Ascending aorta (tissue), 2 donors: Measurements from ENCODE around the gene NKPD1. TPM values are rescaled to one million over a fixed set of nuclear protein-coding genes. Genes with fewer than 3 reads are reported as not detected.

Experiments
- DNase-seq, 2 donors: peaks; one replicate each; pipeline ENCODE4 v3.0.0-alpha.2; 2019; ENCODE audit warnings: low spot score in 2 of 2
- H3K27ac ChIP-seq, 2 donors: fragments of 200-600 bp; sonication (generic); one replicate each; pipeline ENCODE4 v1.5.1; 2016 to 2017; ENCODE audit warnings: mild to moderate bottlenecking in 1 of 2
- H3K27me3 ChIP-seq: fragments of 200-600 bp; sonication (generic); one replicate; pipeline ENCODE4 v1.5.1; 2017
- H3K36me3 ChIP-seq, 2 donors: fragments of 200-600 bp; sonication (generic); one replicate each; pipeline ENCODE4 v1.5.1; 2016
- H3K4me1 ChIP-seq, 2 donors: fragments of 200-600 bp; sonication (generic); one replicate each; pipeline ENCODE4 v1.5.1; 2016 to 2017; ENCODE audit warnings: mild to moderate bottlenecking in 1 of 2
- H3K4me3 ChIP-seq, 2 donors: fragments of 200-600 bp; sonication (generic); one replicate each; pipeline ENCODE4 v1.5.1; 2016 to 2017; ENCODE audit warnings: mild to moderate bottlenecking in 1 of 2
- H3K9me3 ChIP-seq, 2 donors: fragments of 200-600 bp; sonication (generic); one replicate each; pipeline ENCODE4 v1.5.1; 2016
- intact Hi-C: fragments of 100-400 bp; cut with DNase I; formaldehyde crosslinking; loops from one replicate; pipeline ENCODE4 v1.15.1; 2023
- total RNA-seq: library from RNA; depleted of rRNA; stranded (reverse); fragments of >200 nt; gene quantifications from one replicate; pipeline ENCODE4 v1.1.0, GENCODE V29; 2016
- TF ChIP-seq, protein P1 (sequence below), 3 experiments: fragments of 200-600 bp in 2 of 3; fragments of 450-650 bp in 1 of 3; sonication (generic) in 2 of 3; IDR thresholded peaks; one replicate each; pipeline ENCODE4 v1.5.1; 2016 to 2019; ENCODE audit warnings: antibody characterized with exemption in 3 of 3, mild to moderate bottlenecking in 1 of 3, moderate library complexity in 1 of 3

NKPD1 gene
- total RNA-seq, 1 donor from 2014 or later, result not detected

GRCh38 chr19:45161738-45162607, 1.2 kb upstream of the NKPD1 start:
- no peaks in the 10 kb centered on the region for H3K4me1 ChIP-seq
- H3K27me3 ChIP-seq, result peaks cover 10% of the 10 kb centered on the region
- TF ChIP-seq, protein P1, sequence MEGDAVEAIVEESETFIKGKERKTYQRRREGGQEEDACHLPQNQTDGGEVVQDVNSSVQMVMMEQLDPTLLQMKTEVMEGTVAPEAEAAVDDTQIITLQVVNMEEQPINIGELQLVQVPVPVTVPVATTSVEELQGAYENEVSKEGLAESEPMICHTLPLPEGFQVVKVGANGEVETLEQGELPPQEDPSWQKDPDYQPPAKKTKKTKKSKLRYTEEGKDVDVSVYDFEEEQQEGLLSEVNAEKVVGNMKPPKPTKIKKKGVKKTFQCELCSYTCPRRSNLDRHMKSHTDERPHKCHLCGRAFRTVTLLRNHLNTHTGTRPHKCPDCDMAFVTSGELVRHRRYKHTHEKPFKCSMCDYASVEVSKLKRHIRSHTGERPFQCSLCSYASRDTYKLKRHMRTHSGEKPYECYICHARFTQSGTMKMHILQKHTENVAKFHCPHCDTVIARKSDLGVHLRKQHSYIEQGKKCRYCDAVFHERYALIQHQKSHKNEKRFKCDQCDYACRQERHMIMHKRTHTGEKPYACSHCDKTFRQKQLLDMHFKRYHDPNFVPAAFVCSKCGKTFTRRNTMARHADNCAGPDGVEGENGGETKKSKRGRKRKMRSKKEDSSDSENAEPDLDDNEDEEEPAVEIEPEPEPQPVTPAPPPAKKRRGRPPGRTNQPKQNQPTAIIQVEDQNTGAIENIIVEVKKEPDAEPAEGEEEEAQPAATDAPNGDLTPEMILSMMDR (IDR thresholded peaks at IDR 0.05), result peak in 1 of 3 experiments; percentile 50
- no peak overlapping the region for H3K27ac ChIP-seq
- intact Hi-C loops, result loop anchor here (5.0 kb wide), 1 partner anchor 90 kb away; the partner anchor contains the start of gene MARK4
- no peak for DNase-seq
- no peaks in the 10 kb centered on the region for H3K9me3 ChIP-seq
- H3K4me3 ChIP-seq, result no peak overlapping the region
- no peaks in the 10 kb centered on the region for H3K36me3 ChIP-seq

GRCh38 chr19:45159971-45160324, 834 bp downstream of the NKPD1 start:
- Histone ChIP-seq H3K27me3 (peaks cover 10% of the 10 kb centered on the region), H3K9me3 (no peaks in the 10 kb centered on the region), H3K27ac (no peak overlapping the region), H3K4me1 (no peaks in the 10 kb centered on the region), H3K36me3 (no peaks in the 10 kb centered on the region), H3K4me3 (no peak overlapping the region)
- no peak for DNase-seq
- intact Hi-C loops, result loop anchor here (5.0 kb wide), 1 partner anchor 92 kb away; the partner anchor contains the start of gene MARK4
- TF ChIP-seq, protein P1 (IDR thresholded peaks at IDR 0.05), result no peak

DNA sequence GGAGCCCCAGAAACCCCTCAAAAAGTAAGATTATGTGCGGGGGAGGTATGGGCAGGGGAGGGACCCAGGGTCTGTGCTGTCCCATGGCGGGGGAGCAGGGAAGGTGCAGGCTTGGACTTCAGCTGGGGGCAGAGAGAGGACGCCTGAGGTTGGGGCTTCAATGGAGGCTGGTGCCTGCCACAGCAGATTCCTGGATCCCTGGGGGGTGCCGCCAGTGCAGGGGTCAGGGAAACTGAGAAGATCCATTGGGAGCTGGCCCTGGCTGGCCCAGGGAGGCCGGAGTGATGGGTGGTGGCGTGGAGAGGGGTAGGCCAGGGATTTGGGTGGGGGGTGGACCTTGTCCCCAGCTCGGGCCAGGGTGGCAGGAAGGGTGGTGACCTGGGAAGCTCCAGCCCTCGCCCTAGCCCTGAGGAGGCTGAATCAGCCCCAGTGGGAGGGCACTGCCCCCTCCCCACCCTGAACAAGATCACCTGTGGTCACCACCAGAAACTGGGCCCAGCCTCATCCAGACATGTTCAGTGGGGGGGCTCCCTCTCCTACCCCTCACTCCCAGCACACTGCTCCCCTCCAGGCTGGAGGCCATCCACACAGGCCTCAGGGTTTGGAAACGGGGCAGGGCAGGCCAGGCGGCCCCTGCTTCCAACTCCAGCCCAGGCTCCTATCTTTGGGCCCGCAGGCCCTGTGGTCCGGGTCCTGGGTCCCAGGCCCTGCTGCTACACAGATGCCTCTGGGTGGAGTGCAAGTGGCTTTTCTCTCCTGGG, 1.4 kb downstream of the NKPD1 start:
- no peak overlapping the region for H3K4me3 ChIP-seq
- peaks cover 10% of the 10 kb centered on the region for H3K27me3 ChIP-seq
- TF ChIP-seq, protein P1 (IDR thresholded peaks at IDR 0.05), result no peak
- DNase-seq, result no peak
- intact Hi-C loops, result no loop called here
- H3K36me3 ChIP-seq, result no peaks in the 10 kb centered on the region
- H3K4me1 ChIP-seq, result no peaks in the 10 kb centered on the region
- no peaks in the 10 kb centered on the region for H3K9me3 ChIP-seq
- H3K27ac ChIP-seq, result no peak overlapping the region

DNA sequence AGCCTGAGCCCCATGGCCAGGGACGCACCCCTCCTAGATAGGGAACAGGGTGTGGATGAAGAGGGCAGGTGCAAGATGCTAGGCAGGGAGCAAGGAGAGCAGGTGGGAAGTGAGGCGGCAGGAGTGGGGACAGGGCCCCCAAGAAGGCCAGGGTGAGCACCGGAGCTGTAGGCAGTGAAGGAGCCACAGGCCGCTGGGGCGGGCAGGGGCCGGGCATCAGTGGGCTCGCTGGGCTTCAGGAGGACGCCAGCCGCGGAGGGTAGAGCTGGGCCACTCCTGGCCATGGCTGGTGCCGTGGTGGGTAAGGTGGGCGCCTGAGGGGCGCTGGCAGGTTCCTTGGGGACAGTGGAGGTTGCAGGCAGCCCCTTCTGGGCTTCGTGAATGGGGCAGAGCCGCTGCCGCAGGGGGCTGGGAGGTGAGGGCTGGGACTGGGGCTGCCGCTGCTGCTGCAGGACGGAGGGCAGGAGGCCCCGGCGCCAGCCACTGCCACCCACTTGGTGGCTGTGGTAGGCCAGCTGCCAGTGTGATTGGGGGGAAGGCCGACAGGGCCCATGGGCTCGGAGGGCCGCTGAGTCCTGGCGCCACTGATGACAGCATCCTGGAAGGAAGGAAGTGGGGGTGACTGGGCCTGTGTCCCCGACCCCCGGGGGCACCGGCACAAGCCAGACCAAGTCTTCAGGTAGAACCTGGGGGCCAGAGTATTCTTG, 2.1 kb downstream of the NKPD1 start:
- no peak overlapping the region for H3K27ac ChIP-seq
- no peaks in the 10 kb centered on the region for H3K9me3 ChIP-seq
- intact Hi-C loops, result no loop called here
- peaks cover 12% of the 10 kb centered on the region for H3K27me3 ChIP-seq
- H3K4me3 ChIP-seq, result no peak overlapping the region
- no peak for DNase-seq
- TF ChIP-seq, protein P1 (IDR thresholded peaks at IDR 0.05), result no peak
- peaks cover 2 to 3% of the 10 kb centered on the region in 2 donors for H3K4me1 ChIP-seq
- no peaks in the 10 kb centered on the region for H3K36me3 ChIP-seq

DNA sequence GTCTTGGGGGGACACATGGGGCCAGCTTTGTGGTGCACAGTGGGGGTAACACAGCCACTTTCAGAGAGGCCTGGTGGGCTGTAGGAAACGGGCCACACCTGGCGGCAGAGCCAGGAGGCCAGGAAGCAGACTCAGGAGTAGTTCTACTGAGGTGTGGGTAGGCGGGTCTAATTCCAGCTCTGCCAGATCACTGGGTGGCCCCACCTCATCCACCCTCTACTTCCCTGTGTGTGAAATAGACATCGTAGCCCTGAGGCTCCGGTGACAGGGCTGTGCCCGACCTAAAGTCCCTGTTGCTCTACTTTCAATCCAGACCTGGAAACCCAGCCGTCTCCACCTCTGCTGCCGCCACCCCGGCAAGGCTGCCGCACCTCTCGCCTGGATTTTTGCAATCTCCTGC, 4.0 kb downstream of the NKPD1 start:
- peaks cover 13% of the 10 kb centered on the region for H3K27me3 ChIP-seq
- no peaks in the 10 kb centered on the region for H3K9me3 ChIP-seq
- H3K27ac ChIP-seq, result no peak overlapping the region
- no peak overlapping the region for H3K4me3 ChIP-seq
- no peaks in the 10 kb centered on the region for H3K36me3 ChIP-seq
- TF ChIP-seq, protein P1 (IDR thresholded peaks at IDR 0.05), result no peak
- intact Hi-C loops, result no loop called here
- DNase-seq, result no peak
- H3K4me1 ChIP-seq, result peaks cover 17 to 22% of the 10 kb centered on the region in 2 donors
